ENCODE results near the gene CPLX3. TPM values are rescaled to one million over a fixed set of nuclear protein-coding genes. Genes with fewer than 3 reads are reported as not detected.

Gene CPLX3
- total RNA-seq, 1 experiment from 2014 or later = 0.21 TPM

DNA sequence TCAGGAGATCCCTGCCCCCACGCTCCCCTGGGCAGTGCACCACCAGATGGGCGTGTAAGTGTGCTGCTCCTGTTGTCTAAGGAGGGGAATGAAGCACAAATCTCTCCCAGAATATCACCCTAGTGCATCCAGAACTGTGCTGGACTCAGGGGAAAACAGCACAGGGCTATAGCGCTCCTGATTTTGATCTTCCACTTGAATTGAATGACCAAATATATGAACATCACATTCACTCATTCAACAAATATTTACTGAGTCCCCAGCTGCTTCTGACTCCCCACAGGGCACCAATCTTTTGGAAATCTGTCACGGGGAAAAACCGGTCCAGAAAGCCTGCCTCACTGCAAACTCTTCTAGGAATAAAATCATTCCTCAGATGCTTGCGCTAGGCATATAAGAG is 2.4 kb downstream of the CPLX3 start:
- no peaks in the 10 kb centered on the region for H3K9me3 Mint-ChIP-seq (ENCODE audit: low read depth, unreplicated experiment)
- H3K4me3 Mint-ChIP-seq (ENCODE audit: low read depth, unreplicated experiment) = no peak overlapping the region
- peaks cover 8% of the 10 kb centered on the region for H3K4me1 Mint-ChIP-seq (ENCODE audit: low read depth, unreplicated experiment)
- no peaks in the 10 kb centered on the region for H3K36me3 Mint-ChIP-seq (ENCODE audit: insufficient read depth, unreplicated experiment)
- intact Hi-C loops (cut with micrococcal nuclease; ENCODE audit: unreplicated experiment) = no loop called here
- peaks cover 69% of the 10 kb centered on the region for H3K27me3 Mint-ChIP-seq (ENCODE audit: unreplicated experiment)
- TF ChIP-seq, protein P1, sequence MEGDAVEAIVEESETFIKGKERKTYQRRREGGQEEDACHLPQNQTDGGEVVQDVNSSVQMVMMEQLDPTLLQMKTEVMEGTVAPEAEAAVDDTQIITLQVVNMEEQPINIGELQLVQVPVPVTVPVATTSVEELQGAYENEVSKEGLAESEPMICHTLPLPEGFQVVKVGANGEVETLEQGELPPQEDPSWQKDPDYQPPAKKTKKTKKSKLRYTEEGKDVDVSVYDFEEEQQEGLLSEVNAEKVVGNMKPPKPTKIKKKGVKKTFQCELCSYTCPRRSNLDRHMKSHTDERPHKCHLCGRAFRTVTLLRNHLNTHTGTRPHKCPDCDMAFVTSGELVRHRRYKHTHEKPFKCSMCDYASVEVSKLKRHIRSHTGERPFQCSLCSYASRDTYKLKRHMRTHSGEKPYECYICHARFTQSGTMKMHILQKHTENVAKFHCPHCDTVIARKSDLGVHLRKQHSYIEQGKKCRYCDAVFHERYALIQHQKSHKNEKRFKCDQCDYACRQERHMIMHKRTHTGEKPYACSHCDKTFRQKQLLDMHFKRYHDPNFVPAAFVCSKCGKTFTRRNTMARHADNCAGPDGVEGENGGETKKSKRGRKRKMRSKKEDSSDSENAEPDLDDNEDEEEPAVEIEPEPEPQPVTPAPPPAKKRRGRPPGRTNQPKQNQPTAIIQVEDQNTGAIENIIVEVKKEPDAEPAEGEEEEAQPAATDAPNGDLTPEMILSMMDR (IDR thresholded peaks at IDR 0.05; ENCODE audit: unreplicated experiment) = no peak
- H3K27ac Mint-ChIP-seq (ENCODE audit: unreplicated experiment) = no peak overlapping the region
- CTCF ChIA-PET = no interaction called here
- no TSS peak for BruUV-seq (replicated peaks)
- DNase-seq = no peak

DNA sequence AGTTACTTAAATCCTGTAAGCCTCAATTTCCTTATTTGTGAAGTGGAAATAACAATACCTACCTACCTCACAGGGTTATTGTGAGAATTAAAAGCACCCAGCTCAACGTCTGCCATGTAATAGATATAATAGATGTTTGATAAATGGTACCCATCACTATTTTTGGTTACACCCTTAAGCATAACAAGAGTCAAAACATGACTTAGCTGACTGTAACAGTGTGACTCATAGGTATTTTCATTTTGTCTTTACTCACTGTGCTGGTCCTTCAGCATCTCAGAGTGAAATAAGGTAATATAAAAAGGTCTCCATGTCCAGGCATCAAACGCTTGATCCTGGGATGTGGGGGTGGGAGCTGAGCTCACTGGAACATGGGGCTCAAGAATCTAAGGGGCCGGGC is 3.1 kb downstream of the CPLX3 start:
- CTCF ChIA-PET = no interaction called here
- intact Hi-C loops (cut with micrococcal nuclease; ENCODE audit: unreplicated experiment) = no loop called here
- Mint-ChIP-seq H3K27me3 (ENCODE audit: unreplicated experiment) (peaks cover 62% of the 10 kb centered on the region), H3K4me3 (ENCODE audit: low read depth, unreplicated experiment) (no peak overlapping the region), H3K9me3 (ENCODE audit: low read depth, unreplicated experiment) (no peaks in the 10 kb centered on the region), H3K27ac (ENCODE audit: unreplicated experiment) (no peak overlapping the region), H3K4me1 (ENCODE audit: low read depth, unreplicated experiment) (peaks cover 8% of the 10 kb centered on the region), H3K36me3 (ENCODE audit: insufficient read depth, unreplicated experiment) (no peaks in the 10 kb centered on the region)
- BruUV-seq (replicated peaks) = no TSS peak
- no peak for DNase-seq
- TF ChIP-seq, protein P1 (IDR thresholded peaks at IDR 0.05; ENCODE audit: unreplicated experiment) = no peak

DNA sequence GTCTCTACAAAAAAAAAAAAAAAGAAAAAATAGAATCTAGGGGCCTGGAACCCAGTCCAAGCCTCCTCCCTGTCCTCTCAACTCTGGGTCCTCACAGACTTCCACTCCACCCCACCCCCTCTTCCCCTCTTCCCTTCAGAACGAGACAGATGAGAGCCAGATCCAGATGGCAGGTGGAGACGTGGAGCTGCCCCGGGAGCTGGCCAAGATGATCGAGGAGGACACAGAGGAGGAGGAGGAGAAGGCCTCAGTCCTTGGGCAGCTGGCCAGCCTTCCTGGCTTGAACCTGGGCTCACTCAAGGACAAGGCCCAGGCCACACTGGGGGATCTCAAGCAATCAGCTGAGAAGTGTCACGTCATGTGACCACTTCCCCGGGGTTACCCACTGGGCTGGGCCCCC is 3.6 kb downstream of the CPLX3 start:
- Mint-ChIP-seq H3K36me3 (ENCODE audit: insufficient read depth, unreplicated experiment) (no peaks in the 10 kb centered on the region), H3K9me3 (ENCODE audit: low read depth, unreplicated experiment) (no peaks in the 10 kb centered on the region), H3K4me3 (ENCODE audit: low read depth, unreplicated experiment) (no peak overlapping the region), H3K27ac (ENCODE audit: unreplicated experiment) (no peak overlapping the region), H3K27me3 (ENCODE audit: unreplicated experiment) (peaks cover 57% of the 10 kb centered on the region), H3K4me1 (ENCODE audit: low read depth, unreplicated experiment) (peaks cover 12% of the 10 kb centered on the region)
- CTCF ChIA-PET = no interaction called here
- no peak for DNase-seq
- intact Hi-C loops (cut with micrococcal nuclease; ENCODE audit: unreplicated experiment) = no loop called here
- TF ChIP-seq, protein P1 (IDR thresholded peaks at IDR 0.05; ENCODE audit: unreplicated experiment) = no peak
- no TSS peak for BruUV-seq (replicated peaks)

DNA sequence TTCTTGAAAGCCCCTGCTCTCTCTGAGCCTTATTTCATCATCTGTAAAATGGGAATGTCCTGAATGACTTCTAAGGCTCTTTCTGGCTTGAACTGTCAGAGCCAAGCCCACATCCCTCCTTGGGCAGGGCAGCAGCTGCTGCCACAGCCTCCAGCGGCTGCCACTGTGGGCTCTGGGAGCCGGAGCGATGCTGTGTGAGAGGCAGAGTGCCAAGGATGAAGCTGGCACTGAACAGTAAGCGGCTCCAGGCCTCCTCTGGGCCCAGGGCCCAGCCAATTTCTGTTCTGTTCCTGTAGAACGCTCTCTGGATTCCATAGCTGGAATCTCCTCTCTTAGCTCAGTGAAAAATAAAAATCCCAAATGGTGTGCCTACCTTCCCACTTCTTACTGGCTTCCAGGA is 4.4 kb downstream of the CPLX3 start:
- no TSS peak for BruUV-seq (replicated peaks)
- TF ChIP-seq, protein P1 (IDR thresholded peaks at IDR 0.05; ENCODE audit: unreplicated experiment) = no peak

More for the DNA sequence above, 4.4 kb downstream of the CPLX3 start:
- CTCF ChIA-PET = interaction anchor here (0.5 to 0.9 kb wide), 3 partner anchors 10 to 71 kb away, joined by 3 to 4 read pairs (median 3); no protein-coding TSS in a partner anchor
- H3K27ac Mint-ChIP-seq (ENCODE audit: unreplicated experiment) = no peak overlapping the region
- no peaks in the 10 kb centered on the region for H3K36me3 Mint-ChIP-seq (ENCODE audit: insufficient read depth, unreplicated experiment)
- intact Hi-C loops (cut with micrococcal nuclease; ENCODE audit: unreplicated experiment) = no loop called here
- peaks cover 16% of the 10 kb centered on the region for H3K4me1 Mint-ChIP-seq (ENCODE audit: low read depth, unreplicated experiment)
- peaks cover 49% of the 10 kb centered on the region for H3K27me3 Mint-ChIP-seq (ENCODE audit: unreplicated experiment)
- no peaks in the 10 kb centered on the region for H3K9me3 Mint-ChIP-seq (ENCODE audit: low read depth, unreplicated experiment)
- no peak for DNase-seq
- H3K4me3 Mint-ChIP-seq (ENCODE audit: low read depth, unreplicated experiment) = no peak overlapping the region

Measured in Calu3 (cell line).